ENCODE measurements around the gene CYP1A2.

DNA sequence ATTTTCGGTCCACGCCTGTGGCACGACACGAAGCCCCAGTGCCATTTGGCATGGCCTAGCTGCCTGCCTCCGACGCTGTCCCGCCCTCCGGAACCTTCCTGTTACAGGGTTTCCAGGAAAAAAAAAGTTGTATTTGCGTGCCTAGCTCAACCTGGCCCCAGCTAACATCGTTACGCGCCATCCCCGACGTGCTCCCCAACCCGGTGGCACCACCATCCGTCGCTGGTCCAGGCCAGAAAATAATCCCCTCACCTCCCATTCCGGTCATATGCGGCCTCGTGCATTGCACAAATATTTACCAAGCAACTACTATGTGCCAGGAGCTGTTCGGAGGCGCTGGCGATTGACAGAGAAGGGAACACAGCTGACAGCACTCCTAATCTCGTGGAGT lies 21.9 kb upstream of the CYP1A2 start:
- TF ChIP-seq, protein P1, sequence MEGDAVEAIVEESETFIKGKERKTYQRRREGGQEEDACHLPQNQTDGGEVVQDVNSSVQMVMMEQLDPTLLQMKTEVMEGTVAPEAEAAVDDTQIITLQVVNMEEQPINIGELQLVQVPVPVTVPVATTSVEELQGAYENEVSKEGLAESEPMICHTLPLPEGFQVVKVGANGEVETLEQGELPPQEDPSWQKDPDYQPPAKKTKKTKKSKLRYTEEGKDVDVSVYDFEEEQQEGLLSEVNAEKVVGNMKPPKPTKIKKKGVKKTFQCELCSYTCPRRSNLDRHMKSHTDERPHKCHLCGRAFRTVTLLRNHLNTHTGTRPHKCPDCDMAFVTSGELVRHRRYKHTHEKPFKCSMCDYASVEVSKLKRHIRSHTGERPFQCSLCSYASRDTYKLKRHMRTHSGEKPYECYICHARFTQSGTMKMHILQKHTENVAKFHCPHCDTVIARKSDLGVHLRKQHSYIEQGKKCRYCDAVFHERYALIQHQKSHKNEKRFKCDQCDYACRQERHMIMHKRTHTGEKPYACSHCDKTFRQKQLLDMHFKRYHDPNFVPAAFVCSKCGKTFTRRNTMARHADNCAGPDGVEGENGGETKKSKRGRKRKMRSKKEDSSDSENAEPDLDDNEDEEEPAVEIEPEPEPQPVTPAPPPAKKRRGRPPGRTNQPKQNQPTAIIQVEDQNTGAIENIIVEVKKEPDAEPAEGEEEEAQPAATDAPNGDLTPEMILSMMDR (IDR thresholded peaks at IDR 0.05): no peak
- TF ChIP-seq POLR2A (IDR thresholded peaks at IDR 0.05): no peak
